GM08714 (cell line): Measurements from ENCODE around the gene KRAS.
"Not testable (repeated sequence)": the region's sequence is repeated elsewhere in the genome, so short reads cannot be mapped to it uniquely, and the experiment has no call there.

ENCODE experiments used
- H3K4me3 ChIP-seq: fragments of 200-500 bp; sonication (Bioruptor generic); 2 replicates; pipeline ENCODE4 v1.5.1; 2014; ENCODE audit warnings: mild to moderate bottlenecking, low read length, inconsistent platforms
- ZNF274 ChIP-seq: IDR thresholded peaks from 2 replicates; pipeline ENCODE4 v1.6.1; 2012; ENCODE audit warnings: mild to moderate bottlenecking, low read depth, low read length

KRAS gene

GRCh38 chr12:25250744-25251730, at the start of gene KRAS:
KRAS (minus strand) TSS chr12:25250929.
- peak within 1 kb of the TSS; percentile 83 for H3K4me3 ChIP-seq
- TF ChIP-seq ZNF274, result no peak

GRCh38 chr12:25296381-25296780, 45.7 kb upstream of the KRAS start:
- no peak for TF ChIP-seq ZNF274

DNA sequence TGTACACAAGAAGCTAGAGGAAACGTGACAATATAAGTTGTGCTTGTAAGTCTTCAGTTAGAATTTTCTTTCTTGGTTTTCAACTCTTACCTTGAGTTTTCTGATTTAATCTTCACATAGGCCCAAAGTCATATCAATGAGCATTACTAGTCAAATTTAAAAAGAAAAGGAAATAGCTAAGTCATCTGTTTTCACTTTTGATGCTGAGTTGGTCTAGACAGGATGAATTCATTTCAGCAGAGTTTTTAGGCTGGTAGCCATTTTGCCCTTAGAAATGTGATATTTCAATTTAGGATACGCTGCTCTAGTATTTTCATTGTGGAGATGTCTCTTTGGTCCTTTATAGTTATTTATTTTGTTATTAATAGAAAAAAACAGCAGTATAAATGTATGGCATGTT, 44.6 kb upstream of the KRAS start:
- TF ChIP-seq ZNF274, result no peak
- no peak overlapping the region for H3K4me3 ChIP-seq

More at GRCh38 chr12:25296381-25296780, 45.7 kb upstream of the KRAS start:
- H3K4me3 ChIP-seq, result no peak overlapping the region

DNA sequence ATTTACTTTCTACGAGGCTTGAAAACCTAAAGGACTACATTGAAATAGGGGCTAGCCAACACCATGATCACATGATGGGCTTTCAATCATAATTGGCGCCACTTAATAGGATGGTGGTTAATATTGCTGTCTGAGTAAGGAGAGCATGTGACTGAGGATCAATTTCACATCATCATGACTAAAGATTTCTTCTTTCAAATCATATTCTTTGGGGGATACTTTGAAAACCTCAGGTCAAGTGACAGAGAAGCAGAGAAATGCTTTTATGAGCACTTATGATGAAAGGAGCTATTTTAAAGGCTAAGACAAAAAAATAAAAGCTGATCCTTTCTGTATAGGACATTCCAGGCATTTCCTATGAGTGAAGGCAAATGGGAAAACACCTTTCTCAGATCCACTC, 42.9 kb upstream of the KRAS start:
- H3K4me3 ChIP-seq, result no peak overlapping the region
- TF ChIP-seq ZNF274, result no peak

DNA sequence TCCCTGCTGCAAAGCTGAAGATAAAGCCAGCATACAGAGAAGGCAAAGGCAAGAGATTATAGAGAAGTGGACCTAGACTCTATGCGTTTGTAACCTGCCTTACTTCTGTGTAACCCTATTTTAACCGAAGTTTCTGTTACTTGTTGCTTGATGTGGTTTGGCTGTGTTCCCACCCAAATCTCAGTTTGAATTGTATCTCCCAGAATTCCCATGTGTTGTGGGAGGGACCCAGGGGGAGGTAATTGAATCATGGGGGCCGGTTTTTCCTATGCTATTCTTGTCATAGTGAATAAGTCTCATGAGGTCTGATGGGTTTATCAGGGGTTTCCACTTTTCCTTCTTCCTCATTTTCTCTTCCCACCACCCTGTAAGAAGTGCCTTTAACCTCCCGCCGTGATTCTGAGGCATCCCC, 42.1 kb upstream of the KRAS start:
- not testable (repeated sequence) for H3K4me3 ChIP-seq

DNA sequence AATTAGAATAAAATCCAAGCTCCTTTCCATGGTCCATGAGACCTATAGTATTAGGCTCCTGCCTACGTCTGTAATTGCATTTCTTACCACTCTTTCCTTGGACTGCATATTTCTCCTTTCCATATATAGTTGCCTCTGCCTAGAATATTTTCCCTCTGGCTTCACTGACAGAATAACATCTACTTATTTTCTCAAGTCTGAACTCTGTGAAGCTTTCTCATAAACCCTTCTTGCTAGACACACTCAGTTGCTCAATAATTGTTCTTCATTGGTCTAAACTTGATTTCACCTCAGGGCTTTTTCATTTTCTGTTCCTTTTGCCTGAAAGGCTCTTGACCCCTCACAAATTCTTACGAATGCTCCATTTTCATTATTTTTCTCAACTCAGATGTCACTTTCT, 36.9 kb upstream of the KRAS start:
- H3K4me3 ChIP-seq, result no peak overlapping the region
- TF ChIP-seq ZNF274, result no peak

- no peak for TF ChIP-seq ZNF274
- H3K4me3 ChIP-seq, result no peak overlapping the region
Observed at GRCh38 chr12:25286837-25287236, 36.1 kb upstream of the KRAS start.

- no peak overlapping the region for H3K4me3 ChIP-seq
- TF ChIP-seq ZNF274, result no peak
Observed at GRCh38 chr12:25284024-25284423, 33.3 kb upstream of the KRAS start.

DNA sequence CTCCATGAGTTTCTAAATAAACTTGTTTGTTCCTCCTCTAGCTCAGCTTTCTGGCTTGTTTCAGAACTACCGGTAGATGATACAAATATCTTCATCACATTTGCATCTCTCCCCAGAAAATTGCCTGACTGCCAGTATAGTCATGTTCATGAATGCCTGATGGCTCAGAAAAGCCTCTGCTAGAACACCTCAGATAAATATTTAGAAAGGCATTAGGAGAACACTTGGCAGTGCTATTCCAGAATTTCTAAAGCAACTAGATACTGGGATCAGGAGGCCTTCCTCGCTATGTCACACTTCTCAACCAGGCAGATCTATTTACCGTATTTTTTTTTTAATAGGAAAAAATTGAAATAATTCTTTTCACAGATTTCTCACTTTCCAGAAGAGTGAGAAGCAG, 32.3 kb upstream of the KRAS start:
- H3K4me3 ChIP-seq, result no peak overlapping the region
- no peak for TF ChIP-seq ZNF274

DNA sequence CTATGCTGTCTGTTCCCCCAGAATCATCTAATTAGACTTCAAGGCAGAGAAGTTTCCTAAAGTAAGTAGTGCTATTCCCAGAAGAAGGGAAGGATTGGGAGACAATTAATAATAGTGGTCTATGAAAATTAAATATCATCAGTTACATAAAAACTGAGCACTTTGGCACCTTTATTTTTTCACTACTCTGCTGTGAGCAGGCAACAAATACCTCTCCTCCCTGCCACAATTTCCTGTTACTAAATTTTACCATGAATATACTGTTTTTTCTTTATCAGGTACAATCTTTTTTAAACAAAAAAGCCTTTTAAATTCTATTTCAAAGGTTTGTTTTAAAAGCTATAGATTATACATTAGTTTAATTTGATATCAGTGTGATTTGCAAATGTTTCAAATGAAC, 29.4 kb upstream of the KRAS start:
- H3K4me3 ChIP-seq, result no peak overlapping the region
- no peak for TF ChIP-seq ZNF274

DNA sequence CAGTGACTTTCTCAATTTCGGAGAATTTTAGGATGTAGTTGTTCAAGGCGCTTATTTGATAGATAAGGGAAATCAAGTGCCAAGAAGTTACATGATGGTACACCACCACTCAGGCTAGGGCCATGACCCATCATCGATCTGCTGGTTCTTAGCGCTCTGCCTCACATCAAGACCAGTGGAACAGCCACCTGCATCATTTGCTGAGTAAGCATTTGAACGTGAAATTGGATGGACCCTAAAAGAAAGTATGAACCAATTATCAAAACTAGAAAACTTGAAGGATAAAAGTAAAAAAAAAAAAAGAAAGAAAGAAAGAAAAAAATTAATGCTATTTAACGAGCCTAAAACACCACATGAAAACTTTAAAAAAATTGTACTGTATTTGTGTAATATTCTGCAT, 27.5 kb upstream of the KRAS start:
- no peak for TF ChIP-seq ZNF274
- H3K4me3 ChIP-seq, result no peak overlapping the region

DNA sequence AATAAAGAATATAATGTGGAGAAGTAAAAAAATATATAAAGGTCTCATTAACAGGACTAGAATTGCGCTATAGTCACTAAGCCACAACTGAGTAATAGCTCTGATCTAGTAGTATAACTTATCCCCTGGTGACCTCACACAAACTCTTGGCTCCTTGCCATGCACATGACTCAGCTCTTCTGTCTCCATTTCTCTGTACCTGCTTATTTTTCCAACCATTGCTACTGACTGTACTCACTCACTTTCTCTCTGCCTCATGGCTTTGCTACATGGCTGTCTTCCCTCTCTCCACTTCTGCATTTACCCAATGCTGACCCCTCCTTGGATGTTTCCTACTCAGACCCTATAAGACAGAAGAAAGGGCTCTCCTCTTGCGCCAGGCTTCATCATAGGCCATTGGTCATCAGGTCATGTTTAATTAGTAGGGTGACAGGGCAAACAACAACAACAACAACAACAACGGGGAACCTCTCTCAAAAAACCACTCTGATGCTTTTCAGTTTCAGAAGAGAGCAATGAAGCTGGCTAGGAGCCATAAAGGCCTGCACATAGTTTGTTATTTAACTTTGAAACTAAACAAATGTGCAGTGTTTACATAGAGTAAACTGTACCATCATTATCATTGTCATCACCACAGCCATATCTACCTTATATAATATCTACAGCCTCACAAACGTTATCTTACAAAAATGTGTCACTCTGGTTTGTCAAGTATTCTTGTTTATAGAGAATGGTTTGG, 25.6 kb upstream of the KRAS start:
- no peak for TF ChIP-seq ZNF274
- no peak overlapping the region for H3K4me3 ChIP-seq

- TF ChIP-seq ZNF274, result no peak
Observed at GRCh38 chr12:25271486-25272098, 20.9 kb upstream of the KRAS start.

DNA sequence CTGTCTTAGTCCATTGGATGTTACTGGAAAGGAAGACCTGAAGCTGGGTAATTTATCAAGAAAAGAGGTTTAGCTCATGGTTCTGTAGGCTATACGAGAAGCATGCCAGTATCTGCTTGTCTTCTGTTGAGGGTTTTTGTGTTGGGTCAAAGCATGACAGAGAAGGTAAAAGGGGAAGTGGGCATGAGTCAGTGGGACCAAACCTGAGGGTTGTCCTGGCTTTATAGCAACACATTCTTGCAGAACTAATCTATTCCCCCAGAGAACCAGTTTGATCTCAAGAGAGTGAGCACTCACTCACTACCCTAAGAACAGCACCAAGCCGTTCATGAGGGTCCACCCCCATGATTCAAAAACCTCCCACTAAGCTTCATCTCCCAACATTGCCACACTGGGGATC, 19.0 kb upstream of the KRAS start:
- TF ChIP-seq ZNF274, result no peak
- no peak overlapping the region for H3K4me3 ChIP-seq

More at GRCh38 chr12:25271486-25272098, 20.9 kb upstream of the KRAS start:
- no peak overlapping the region for H3K4me3 ChIP-seq
